ENCODE data around the gene APOBEC2.

DNA sequence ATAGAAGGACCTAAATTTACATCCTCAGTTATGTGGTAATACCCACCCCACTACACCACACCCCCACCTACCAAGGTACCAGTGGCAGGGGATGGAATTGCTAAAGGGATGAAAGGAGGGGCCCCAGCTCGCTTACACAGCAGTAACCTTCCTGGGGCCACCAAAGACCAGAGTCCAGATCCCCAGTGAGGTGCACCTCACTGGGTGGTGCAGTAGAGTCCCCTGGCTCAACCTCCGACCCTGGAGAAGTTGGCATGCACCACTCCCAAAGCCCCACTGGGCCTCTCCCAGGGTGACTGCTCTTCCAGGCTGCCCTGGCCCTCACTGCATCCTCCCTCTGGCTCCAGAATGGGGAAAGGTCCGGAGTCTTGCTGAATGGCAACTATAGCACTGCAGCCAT lies 14.8 kb upstream of the APOBEC2 start:
- TF ChIP-seq, protein P1, sequence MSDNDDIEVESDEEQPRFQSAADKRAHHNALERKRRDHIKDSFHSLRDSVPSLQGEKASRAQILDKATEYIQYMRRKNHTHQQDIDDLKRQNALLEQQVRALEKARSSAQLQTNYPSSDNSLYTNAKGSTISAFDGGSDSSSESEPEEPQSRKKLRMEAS (IDR thresholded peaks at IDR 0.05) = no peak
- TF ChIP-seq CREB1 (IDR thresholded peaks at IDR 0.05; ENCODE audit: low read depth) (no peak), NFIC (IDR thresholded peaks at IDR 0.05) (no peak), EP300 (IDR thresholded peaks at IDR 0.05; ENCODE audit: borderline replicate concordance) (no peak), YY1 (IDR thresholded peaks at IDR 0.05; ENCODE audit: low read depth) (no peak), CEBPB (IDR thresholded peaks at IDR 0.05) (no peak), EGR1 (IDR thresholded peaks at IDR 0.05) (no peak), TAF1 (IDR thresholded peaks at IDR 0.05; ENCODE audit: low read depth) (no peak), RAD21 (IDR thresholded peaks at IDR 0.05; ENCODE audit: low read depth) (no peak), ZBTB7A (IDR thresholded peaks at IDR 0.05; ENCODE audit: low read depth) (no peak), TEAD4 (IDR thresholded peaks at IDR 0.05) (no peak)
- TF ChIP-seq, protein P2, sequence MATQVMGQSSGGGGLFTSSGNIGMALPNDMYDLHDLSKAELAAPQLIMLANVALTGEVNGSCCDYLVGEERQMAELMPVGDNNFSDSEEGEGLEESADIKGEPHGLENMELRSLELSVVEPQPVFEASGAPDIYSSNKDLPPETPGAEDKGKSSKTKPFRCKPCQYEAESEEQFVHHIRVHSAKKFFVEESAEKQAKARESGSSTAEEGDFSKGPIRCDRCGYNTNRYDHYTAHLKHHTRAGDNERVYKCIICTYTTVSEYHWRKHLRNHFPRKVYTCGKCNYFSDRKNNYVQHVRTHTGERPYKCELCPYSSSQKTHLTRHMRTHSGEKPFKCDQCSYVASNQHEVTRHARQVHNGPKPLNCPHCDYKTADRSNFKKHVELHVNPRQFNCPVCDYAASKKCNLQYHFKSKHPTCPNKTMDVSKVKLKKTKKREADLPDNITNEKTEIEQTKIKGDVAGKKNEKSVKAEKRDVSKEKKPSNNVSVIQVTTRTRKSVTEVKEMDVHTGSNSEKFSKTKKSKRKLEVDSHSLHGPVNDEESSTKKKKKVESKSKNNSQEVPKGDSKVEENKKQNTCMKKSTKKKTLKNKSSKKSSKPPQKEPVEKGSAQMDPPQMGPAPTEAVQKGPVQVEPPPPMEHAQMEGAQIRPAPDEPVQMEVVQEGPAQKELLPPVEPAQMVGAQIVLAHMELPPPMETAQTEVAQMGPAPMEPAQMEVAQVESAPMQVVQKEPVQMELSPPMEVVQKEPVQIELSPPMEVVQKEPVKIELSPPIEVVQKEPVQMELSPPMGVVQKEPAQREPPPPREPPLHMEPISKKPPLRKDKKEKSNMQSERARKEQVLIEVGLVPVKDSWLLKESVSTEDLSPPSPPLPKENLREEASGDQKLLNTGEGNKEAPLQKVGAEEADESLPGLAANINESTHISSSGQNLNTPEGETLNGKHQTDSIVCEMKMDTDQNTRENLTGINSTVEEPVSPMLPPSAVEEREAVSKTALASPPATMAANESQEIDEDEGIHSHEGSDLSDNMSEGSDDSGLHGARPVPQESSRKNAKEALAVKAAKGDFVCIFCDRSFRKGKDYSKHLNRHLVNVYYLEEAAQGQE (IDR thresholded peaks at IDR 0.05; ENCODE audit: low read depth) = no peak
- TF ChIP-seq, protein P3, sequence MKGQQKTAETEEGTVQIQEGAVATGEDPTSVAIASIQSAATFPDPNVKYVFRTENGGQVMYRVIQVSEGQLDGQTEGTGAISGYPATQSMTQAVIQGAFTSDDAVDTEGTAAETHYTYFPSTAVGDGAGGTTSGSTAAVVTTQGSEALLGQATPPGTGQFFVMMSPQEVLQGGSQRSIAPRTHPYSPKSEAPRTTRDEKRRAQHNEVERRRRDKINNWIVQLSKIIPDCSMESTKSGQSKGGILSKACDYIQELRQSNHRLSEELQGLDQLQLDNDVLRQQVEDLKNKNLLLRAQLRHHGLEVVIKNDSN (IDR thresholded peaks at IDR 0.05) = no peak

Data from Ishikawa (cell line).